Activated B cell treated with CpG ODN at 0.5 μM for 24 hours (primary cell): ENCODE data around the gene TGFBRAP1. TPM values are rescaled to one million over a fixed set of nuclear protein-coding genes. Genes with fewer than 3 reads are reported as not detected.
A peak's percentile ranks its signal among the peaks of the same experiment; 100 is the strongest.
"Not testable (repeated sequence)": the region's sequence is repeated elsewhere in the genome, so short reads cannot be mapped to it uniquely, and the experiment has no call there.

ENCODE experiments used
- ATAC-seq: fragments of 200-7000 bp; cut with Tn5 transposase; one replicate; pipeline ENCODE4 v1.10.0; 2021; ENCODE audit warnings: low read depth, mild to moderate bottlenecking, moderate library complexity
- CTCF ChIA-PET: fragments of 350-600 bp; sonication (Branson Sonifier 250); formaldehyde crosslinking; loops from one replicate; lab custom pipeline; 2021; ENCODE audit warnings: antibody characterized with exemption; lab: Charles Lee
- POLR2A ChIA-PET: fragments of 350-600 bp; sonication (Branson Sonifier 250); formaldehyde crosslinking; loops from one replicate; lab custom pipeline; 2021; ENCODE audit warnings: antibody characterized with exemption; lab: Charles Lee
- DNase-seq: peaks from one replicate; pipeline ENCODE4 v3.0.0; 2022
- H3K27ac Mint-ChIP-seq: one replicate; pipeline ENCODE4 v1.8.0; 2020; ENCODE audit warnings: mixed read lengths
- H3K27me3 Mint-ChIP-seq: one replicate; pipeline ENCODE4 v1.8.0; 2021; ENCODE audit warnings: mixed read lengths
- H3K36me3 Mint-ChIP-seq: one replicate; pipeline ENCODE4 v1.8.0; 2021; ENCODE audit warnings: low read depth, mixed read lengths
- H3K4me1 Mint-ChIP-seq: one replicate; pipeline ENCODE4 v1.8.0; 2021; ENCODE audit warnings: mixed read lengths
- H3K4me3 Mint-ChIP-seq: one replicate; pipeline ENCODE4 v1.8.0; 2020; ENCODE audit warnings: mild to moderate bottlenecking, mixed read lengths
- H3K9me3 Mint-ChIP-seq: one replicate; pipeline ENCODE4 v1.8.0; 2020; ENCODE audit warnings: mixed read lengths
- CTCF ChIP-seq: fragments of 200-600 bp; IDR thresholded peaks from one replicate; pipeline ENCODE4 v1.8.0; 2022; ENCODE audit warnings: antibody characterized with exemption, mild to moderate bottlenecking
- intact Hi-C: fragments of 100-400 bp; cut with micrococcal nuclease; formaldehyde crosslinking; loops from one replicate; pipeline ENCODE4 v1.15.1; 2024
- total RNA-seq: library from RNA; stranded (reverse); gene quantifications from 2 replicates; pipeline ENCODE4 v1.2.3, GENCODE V29; 2022

The TGFBRAP1 gene
- total RNA-seq, 1 donor from 2014 or later = 25.2 TPM

GRCh38 chr2:105328281-105329196 is 996 bp downstream of the TGFBRAP1 start:
- Mint-ChIP-seq H3K27me3 (no peaks in the 10 kb centered on the region), H3K27ac (peak overlapping the region; percentile 92), H3K4me1 (peaks cover 46% of the 10 kb centered on the region), H3K9me3 (no peaks in the 10 kb centered on the region), H3K36me3 (peaks cover 11% of the 10 kb centered on the region), H3K4me3 (peak overlapping the region; percentile 94)
- ChIA-PET POLR2A (interaction anchor here (1.0 to 1.8 kb wide), 5 partner anchors 9 to 291 kb away, joined by 3 to 12 read pairs (median 4); partner anchors contain the start of genes C2orf49 and MRPS9), CTCF (interaction anchor here (2.5 kb wide), 1 partner anchor 10 kb away, joined by 9 read pairs; no protein-coding TSS in a partner anchor)
- intact Hi-C loops = loop anchor here (1.0 kb wide), 1 partner anchor 9 kb away; the partner anchor contains the start of gene C2orf49
- ATAC-seq (peak; percentile 3), DNase-seq (no peak)
- no peak for TF ChIP-seq CTCF

GRCh38 chr2:105327690-105328089 is 1.8 kb downstream of the TGFBRAP1 start:
- peak overlapping the region; percentile 27 for H3K27ac Mint-ChIP-seq
- intact Hi-C loops = no loop called here
- TF ChIP-seq CTCF = no peak
- H3K36me3 Mint-ChIP-seq = peaks cover 11% of the 10 kb centered on the region
- peaks cover 54% of the 10 kb centered on the region for H3K4me1 Mint-ChIP-seq
- peak overlapping the region; percentile 94 for H3K4me3 Mint-ChIP-seq
- H3K27me3 Mint-ChIP-seq = no peaks in the 10 kb centered on the region
- no peaks in the 10 kb centered on the region for H3K9me3 Mint-ChIP-seq
- DNase-seq (no peak), ATAC-seq (no peak)
- CTCF ChIA-PET = no interaction called here
- POLR2A ChIA-PET = interaction anchor here (1.6 to 1.8 kb wide), 2 partner anchors 10 to 13 kb away, joined by 7 to 12 read pairs; partner anchors contain the start of gene C2orf49

- POLR2A ChIA-PET = interaction anchor here (0.6 to 1.8 kb wide), 2 partner anchors 13 to 411 kb away, joined by 3 to 7 read pairs; no protein-coding TSS in a partner anchor
- H3K4me3 Mint-ChIP-seq, intact Hi-C loops, H3K9me3 Mint-ChIP-seq, ATAC-seq, DNase-seq, H3K27me3 Mint-ChIP-seq, CTCF ChIA-PET: not testable (repeated sequence)
- Mint-ChIP-seq H3K4me1 (peaks cover 59% of the 10 kb centered on the region), H3K27ac (peak overlapping the region; percentile 27), H3K36me3 (peaks cover 11% of the 10 kb centered on the region)
These were observed 2.3 kb downstream of the TGFBRAP1 start for GRCh38 chr2:105327271-105327670.

GRCh38 chr2:105325389-105325963 is 4.1 kb downstream of the TGFBRAP1 start:
- Mint-ChIP-seq H3K27me3 (no peaks in the 10 kb centered on the region), H3K36me3 (peaks cover 11% of the 10 kb centered on the region), H3K9me3 (no peaks in the 10 kb centered on the region), H3K27ac (no peak overlapping the region), H3K4me1 (peaks cover 54% of the 10 kb centered on the region), H3K4me3 (no peak overlapping the region)
- CTCF ChIA-PET = no interaction called here
- no peak for ATAC-seq
- intact Hi-C loops = no loop called here
- DNase-seq = no peak
- TF ChIP-seq CTCF = no peak
- POLR2A ChIA-PET = no interaction called here

GRCh38 chr2:105324732-105325131 is 4.8 kb downstream of the TGFBRAP1 start:
- ATAC-seq (no peak), DNase-seq (no peak)
- Mint-ChIP-seq H3K9me3 (no peaks in the 10 kb centered on the region), H3K27me3 (no peaks in the 10 kb centered on the region), H3K27ac (no peak overlapping the region), H3K36me3 (peaks cover 10% of the 10 kb centered on the region), H3K4me3 (no peak overlapping the region), H3K4me1 (peaks cover 48% of the 10 kb centered on the region)
- no peak for TF ChIP-seq CTCF
- intact Hi-C loops = no loop called here
- ChIA-PET POLR2A (no interaction called here), CTCF (no interaction called here)
